HG03045 (cell line): ENCODE measurements around the gene RPH3AL.

Experiments
- ATAC-seq: cut with Tn5 transposase; IDR thresholded peaks from one replicate; pipeline ENCODE4 v1.9.1; 2021; ENCODE audit warnings: mild to moderate bottlenecking, moderate library complexity; ENCODE audit not compliant: unreplicated experiment

Gene RPH3AL

GRCh38 chr17:337022-337420 is 15.6 kb downstream of the RPH3AL start:
- no peak for ATAC-seq

- no peak for ATAC-seq
Measured at GRCh38 chr17:336110-337021, 16.2 kb downstream of the RPH3AL start.

- no peak for ATAC-seq
Measured at GRCh38 chr17:335691-336090, 16.9 kb downstream of the RPH3AL start.

- ATAC-seq = no peak
Measured at GRCh38 chr17:334974-335481, 17.6 kb downstream of the RPH3AL start.

- no peak for ATAC-seq
Measured at GRCh38 chr17:333626-334396, 18.8 kb downstream of the RPH3AL start.

- ATAC-seq = no peak
Measured at GRCh38 chr17:332558-333322, 19.9 kb downstream of the RPH3AL start.

- no peak for ATAC-seq
Measured at GRCh38 chr17:332023-332422, 20.6 kb downstream of the RPH3AL start.

GRCh38 chr17:330993-331701 is 21.5 kb downstream of the RPH3AL start:
- ATAC-seq = no peak

- ATAC-seq = no peak
Measured at GRCh38 chr17:329784-330420, 22.7 kb downstream of the RPH3AL start.

GRCh38 chr17:327971-328370 is 24.6 kb downstream of the RPH3AL start:
- no peak for ATAC-seq

- ATAC-seq = no peak
Measured at GRCh38 chr17:327296-327695, 25.3 kb downstream of the RPH3AL start.

GRCh38 chr17:326010-326621 is 26.5 kb downstream of the RPH3AL start:
- no peak for ATAC-seq

GRCh38 chr17:325270-326009 is 27.2 kb downstream of the RPH3AL start:
- ATAC-seq = no peak

- ATAC-seq = no peak
Measured at GRCh38 chr17:323721-324571, 28.7 kb downstream of the RPH3AL start.

- no peak for ATAC-seq
Measured at GRCh38 chr17:323181-323580, 29.4 kb downstream of the RPH3AL start.

GRCh38 chr17:322006-322780 is 30.4 kb downstream of the RPH3AL start:
- ATAC-seq = no peak

- ATAC-seq = no peak
Measured at GRCh38 chr17:321386-321941, 31.1 kb downstream of the RPH3AL start.
